Adipocyte (in vitro differentiated cells): Measurements from ENCODE around the gene ARHGEF11.

Experiments
- DNase-seq: peaks from one replicate; pipeline ENCODE4 v3.0.0-alpha.2; 2015; ENCODE audit warnings: low read depth
- H3K27me3 ChIP-seq: replicated peaks from 2 replicates; pipeline ENCODE4 v1.7.0; 2013; ENCODE audit warnings: mild to moderate bottlenecking, low read length, moderate library complexity; ENCODE audit not compliant: control insufficient read depth, insufficient read depth
- H3K36me3 ChIP-seq: 2 replicates; pipeline ENCODE4 v1.7.0; 2013; ENCODE audit warnings: low read length, mild to moderate bottlenecking, moderate library complexity; ENCODE audit not compliant: control insufficient read depth, insufficient read depth, severe bottlenecking
- H3K4me1 ChIP-seq: 2 replicates; pipeline ENCODE4 v1.7.0; 2013; ENCODE audit warnings: mild to moderate bottlenecking, low read length, moderate library complexity; ENCODE audit not compliant: control insufficient read depth, insufficient read depth
- H3K4me3 ChIP-seq: 2 replicates; pipeline ENCODE4 v1.7.0; 2013; ENCODE audit warnings: mild to moderate bottlenecking, low read length, moderate library complexity
- H3K9ac ChIP-seq: 2 replicates; pipeline ENCODE4 v1.7.0; 2013; ENCODE audit warnings: mild to moderate bottlenecking, low read length, moderate library complexity
- H3K9me3 ChIP-seq: 2 replicates; pipeline ENCODE4 v1.7.0; 2013; ENCODE audit warnings: mild to moderate bottlenecking, low read length, moderate library complexity; ENCODE audit not compliant: control insufficient read depth

Gene ARHGEF11

GRCh38 chr1:156898971-156899664 lies 146.4 kb downstream of the ARHGEF11 start:
- no peak overlapping the region for H3K4me3 ChIP-seq
- H3K27me3 ChIP-seq: no peaks in the 10 kb centered on the region
- H3K4me1 ChIP-seq: peaks cover 75% of the 10 kb centered on the region
- no peaks in the 10 kb centered on the region for H3K9me3 ChIP-seq
- H3K36me3 ChIP-seq: no peaks in the 10 kb centered on the region
- H3K9ac ChIP-seq: peak overlapping the region; percentile 40
- no peak for DNase-seq

DNA sequence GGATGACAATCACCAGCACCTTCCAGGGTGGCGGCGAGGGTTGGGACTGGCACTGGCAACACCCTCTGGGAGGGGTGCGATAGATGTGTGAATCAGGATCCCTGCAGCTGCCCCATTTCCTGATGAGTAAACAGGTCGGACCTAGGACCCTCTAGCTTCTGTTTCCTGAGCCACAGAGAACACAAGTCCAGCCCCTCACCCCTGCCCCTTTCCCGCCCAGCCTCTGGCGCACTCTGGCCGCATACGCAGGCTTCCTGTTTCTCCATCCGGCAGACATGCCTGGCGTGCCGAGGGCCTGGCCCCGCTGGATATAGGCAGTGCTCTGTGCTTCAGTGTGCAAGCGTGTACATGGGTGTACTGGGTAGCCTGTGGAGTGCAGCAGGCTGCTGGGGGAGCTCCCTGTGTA lies 147.4 kb downstream of the ARHGEF11 start:
- H3K9ac ChIP-seq: peak overlapping the region; percentile 40
- no peaks in the 10 kb centered on the region for H3K36me3 ChIP-seq
- peaks cover 77% of the 10 kb centered on the region for H3K4me1 ChIP-seq
- no peaks in the 10 kb centered on the region for H3K9me3 ChIP-seq
- H3K4me3 ChIP-seq: no peak overlapping the region
- peak; percentile 58 for DNase-seq
- H3K27me3 ChIP-seq: no peaks in the 10 kb centered on the region

DNA sequence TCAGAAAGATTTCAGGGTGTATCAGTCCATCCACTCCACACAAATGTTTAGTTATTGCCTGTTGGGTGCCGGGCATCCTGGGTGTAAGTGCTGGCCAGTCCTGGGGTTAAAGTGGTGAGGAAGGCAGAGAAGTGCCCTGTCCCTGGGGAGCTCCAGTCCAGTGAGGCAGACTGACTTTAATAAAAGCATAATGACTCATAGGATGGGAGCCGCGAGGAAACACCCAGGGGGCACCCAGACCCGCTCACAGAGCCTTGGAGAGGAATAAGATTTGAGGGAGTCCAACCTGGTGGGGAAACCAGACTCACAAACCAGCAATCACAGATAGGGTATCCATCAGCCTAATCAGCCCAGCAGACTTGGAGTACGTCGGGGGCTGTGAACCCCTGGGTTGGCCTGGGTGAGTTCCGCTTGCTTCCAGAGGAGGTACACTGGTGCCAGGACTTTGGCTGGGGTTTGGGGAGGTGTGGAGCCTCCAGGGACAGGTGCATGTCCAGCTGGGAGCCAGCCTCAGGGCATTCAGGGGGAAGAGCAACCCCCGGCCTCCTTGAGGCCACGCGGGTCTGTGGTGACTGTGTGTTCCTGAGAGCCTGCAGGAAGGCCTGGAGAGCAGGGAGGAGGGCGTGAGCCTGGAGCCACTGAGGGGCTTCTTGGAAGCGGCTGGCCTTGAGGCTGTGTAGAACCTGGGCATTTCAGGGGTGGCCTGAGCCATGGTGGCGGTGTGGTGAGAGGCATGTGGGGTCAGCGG lies 148.3 kb downstream of the ARHGEF11 start:
- Histone ChIP-seq H3K9ac (peak overlapping the region; percentile 40), H3K36me3 (no peaks in the 10 kb centered on the region), H3K4me3 (peak overlapping the region; percentile 23), H3K4me1 (peaks cover 74% of the 10 kb centered on the region), H3K9me3 (no peaks in the 10 kb centered on the region), H3K27me3 (no peaks in the 10 kb centered on the region)
- DNase-seq: peak; percentile 79

- H3K36me3 ChIP-seq: no peaks in the 10 kb centered on the region
- H3K9ac ChIP-seq: peak overlapping the region; percentile 77
- H3K27me3 ChIP-seq: no peaks in the 10 kb centered on the region
- H3K4me1 ChIP-seq: peaks cover 75% of the 10 kb centered on the region
- peak; percentile 75 for DNase-seq
- H3K4me3 ChIP-seq: peak overlapping the region; percentile 51
- H3K9me3 ChIP-seq: no peaks in the 10 kb centered on the region
These were observed 149.0 kb downstream of the ARHGEF11 start for GRCh38 chr1:156896490-156897033.

- DNase-seq: no peak
- Histone ChIP-seq H3K9me3 (no peaks in the 10 kb centered on the region), H3K36me3 (no peaks in the 10 kb centered on the region), H3K4me3 (peak overlapping the region; percentile 51), H3K4me1 (peaks cover 69% of the 10 kb centered on the region), H3K27me3 (no peaks in the 10 kb centered on the region), H3K9ac (peak overlapping the region; percentile 77)
These were observed 149.6 kb downstream of the ARHGEF11 start for GRCh38 chr1:156895927-156896326.

DNA sequence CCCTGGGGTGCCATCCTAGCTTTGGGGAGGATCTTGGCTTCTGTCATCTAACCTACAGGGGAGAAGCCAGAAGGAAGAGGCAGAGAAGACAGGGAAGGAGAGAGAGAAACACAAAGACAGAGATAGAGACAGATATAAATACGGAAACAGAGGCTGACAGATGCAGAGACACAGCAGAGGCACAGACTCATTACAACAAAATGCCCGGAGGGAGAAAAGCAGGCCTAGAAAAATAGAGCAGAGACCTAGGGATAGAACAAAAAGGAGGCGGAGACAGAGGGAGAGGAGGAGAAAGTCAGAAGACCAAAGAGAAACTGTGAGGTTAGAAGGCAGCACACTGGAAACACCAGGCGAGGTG lies 150.1 kb downstream of the ARHGEF11 start:
- H3K9ac ChIP-seq: peak overlapping the region; percentile 77
- no peaks in the 10 kb centered on the region for H3K27me3 ChIP-seq
- peak; percentile 70 for DNase-seq
- no peaks in the 10 kb centered on the region for H3K36me3 ChIP-seq
- H3K4me3 ChIP-seq: peak overlapping the region; percentile 79
- no peaks in the 10 kb centered on the region for H3K9me3 ChIP-seq
- peaks cover 66% of the 10 kb centered on the region for H3K4me1 ChIP-seq

DNA sequence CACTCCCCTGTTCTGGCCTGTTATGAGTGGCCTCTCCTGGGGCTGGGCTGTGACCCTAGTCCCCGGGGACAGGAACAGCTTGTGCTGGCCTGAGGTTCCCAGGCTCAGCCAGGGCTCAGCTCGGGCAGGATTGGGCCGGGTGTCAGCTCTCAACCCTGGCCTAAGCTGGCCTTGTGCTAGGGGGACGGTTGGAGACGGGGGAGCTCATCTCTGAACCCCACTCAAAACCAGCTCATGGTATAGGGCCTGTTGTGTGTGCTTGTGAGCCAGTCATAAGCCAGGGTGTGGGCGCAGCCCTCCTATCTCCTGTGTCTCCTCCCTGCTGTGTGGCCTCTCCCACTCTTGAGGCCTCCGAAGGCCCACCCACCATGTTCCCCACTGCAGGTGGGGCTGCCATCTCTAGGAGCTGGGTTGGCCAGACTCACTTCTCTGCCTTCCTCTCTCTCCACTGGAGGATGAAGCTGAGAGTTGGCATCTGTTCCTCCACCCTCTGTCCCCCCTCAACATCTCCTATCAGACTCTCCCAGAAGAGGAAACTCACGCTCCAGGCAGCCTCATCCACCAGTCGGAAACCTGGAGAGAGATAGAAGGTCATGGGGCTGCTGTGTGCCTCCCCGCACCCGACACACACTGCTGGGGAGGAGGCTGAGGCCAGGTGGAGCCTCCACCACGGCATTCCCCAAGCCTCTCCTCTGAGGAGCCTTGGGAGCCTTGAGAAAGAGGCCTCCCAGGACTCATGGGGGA lies 150.7 kb downstream of the ARHGEF11 start:
- DNase-seq: peak; percentile 40

GRCh38 chr1:156894001-156894400 lies 151.5 kb downstream of the ARHGEF11 start:
- Histone ChIP-seq H3K4me3 (peak overlapping the region; percentile 79), H3K4me1 (peaks cover 63% of the 10 kb centered on the region), H3K36me3 (no peaks in the 10 kb centered on the region), H3K9ac (peak overlapping the region; percentile 77), H3K9me3 (no peaks in the 10 kb centered on the region), H3K27me3 (no peaks in the 10 kb centered on the region)
- DNase-seq: peak; percentile 19

More for the DNA sequence above, 150.7 kb downstream of the ARHGEF11 start:
- Histone ChIP-seq H3K9ac (peak overlapping the region; percentile 77), H3K36me3 (no peaks in the 10 kb centered on the region), H3K4me3 (peak overlapping the region; percentile 79), H3K9me3 (no peaks in the 10 kb centered on the region), H3K4me1 (peaks cover 63% of the 10 kb centered on the region), H3K27me3 (no peaks in the 10 kb centered on the region)

DNA sequence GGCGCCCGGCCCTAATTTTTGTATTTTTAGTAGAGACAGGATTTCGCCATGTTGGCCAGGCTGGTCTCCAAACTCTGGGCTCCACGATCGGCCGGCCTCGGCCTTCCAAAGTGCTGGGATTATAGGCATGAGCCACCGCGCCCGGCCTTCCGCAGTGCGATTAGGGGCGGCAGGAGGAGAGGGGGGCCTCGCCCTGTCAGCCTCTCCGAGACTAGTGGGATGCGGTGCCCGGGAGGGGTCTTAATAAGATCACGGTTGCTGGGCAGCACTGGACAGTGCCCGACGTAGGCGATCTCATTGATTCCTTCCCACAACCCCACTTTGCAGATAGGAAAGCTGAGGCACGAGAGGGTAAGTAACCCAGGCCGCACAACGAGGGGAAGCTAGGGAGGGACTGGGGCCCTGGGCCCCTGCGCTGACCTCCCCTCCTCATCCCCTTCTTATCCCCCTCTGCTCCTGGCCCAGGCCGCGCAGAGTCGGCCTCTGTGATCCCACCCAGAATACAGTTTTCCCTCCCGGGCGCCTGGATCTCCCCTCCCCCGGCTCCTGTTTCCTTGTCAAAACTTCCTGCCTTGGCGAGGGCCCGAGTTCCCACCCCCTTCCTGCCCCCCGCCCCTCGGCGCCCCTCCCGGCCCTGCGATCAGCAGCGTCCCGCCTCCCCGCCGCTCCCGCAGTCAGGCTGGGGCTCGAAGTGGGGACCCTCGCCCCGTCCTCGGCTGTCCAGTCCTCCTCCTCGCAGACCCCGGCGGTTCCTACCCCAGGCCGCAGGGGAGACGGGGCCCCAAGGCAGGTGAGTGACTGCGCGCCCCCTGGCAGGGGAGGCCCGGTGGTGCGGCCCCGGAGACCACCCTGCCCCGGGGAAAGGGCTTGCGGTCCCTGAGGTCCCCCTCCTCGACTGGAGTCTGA lies 152.2 kb downstream of the ARHGEF11 start, which contains the start of gene PEAR1:
TSS of gene PEAR1 (plus strand) at position 671 of the 906 bp plus-strand sequence. CDS start 10,209 bp downstream, outside the sequence.
- peak; percentile 41 for DNase-seq
- H3K4me3 ChIP-seq: peak within 1 kb of the TSS; percentile 79
- peak within 1 kb of the TSS; percentile 77 for H3K9ac ChIP-seq
- H3K4me1 ChIP-seq: peaks cover 56% of the 10 kb centered on the region
- no peaks in the 10 kb centered on the region for H3K9me3 ChIP-seq
- peaks cover 3% of the 10 kb centered on the region for H3K27me3 ChIP-seq
- H3K36me3 ChIP-seq: no peaks in the 10 kb centered on the region
